Liver (tissue), 9 donors: ENCODE measurements around the gene WDR49. TPM values are rescaled to one million over a fixed set of nuclear protein-coding genes. Genes with fewer than 3 reads are reported as not detected.

Source experiments
- DNase-seq: peaks from one replicate; pipeline ENCODE4 v3.0.0-alpha.2; 2017; ENCODE audit warnings: low spot score
- H3K27ac ChIP-seq, 2 donors: one replicate each; pipeline ENCODE4 v1.7.0; 2013; ENCODE audit warnings: inconsistent platforms in 2 of 2, low read length in 2 of 2, control low read depth in 1 of 2, low read depth in 1 of 2, mild to moderate bottlenecking in 1 of 2
- H3K27me3 ChIP-seq, 4 donors: one replicate each; pipeline versions ENCODE4 v1.6.1 to v1.7.0; 2013; ENCODE audit warnings: low read length in 3 of 4, inconsistent platforms in 1 of 4, mild to moderate bottlenecking in 1 of 4, moderate library complexity in 1 of 4; ENCODE audit not compliant: control insufficient read depth in 4 of 4, insufficient read depth in 4 of 4
- H3K36me3 ChIP-seq, 4 donors: one replicate each; pipeline versions ENCODE4 v1.6.1 to v1.7.0; 2013; ENCODE audit warnings: low read length in 3 of 4, mild to moderate bottlenecking in 3 of 4, low read depth in 1 of 4, moderate library complexity in 1 of 4; ENCODE audit not compliant: control insufficient read depth in 4 of 4, insufficient read depth in 3 of 4
- H3K4me1 ChIP-seq, 4 donors: one replicate each; pipeline versions ENCODE4 v1.6.1 to v1.7.0; 2013; ENCODE audit warnings: low read length in 3 of 4, mild to moderate bottlenecking in 3 of 4, moderate library complexity in 1 of 4; ENCODE audit not compliant: control insufficient read depth in 4 of 4, insufficient read depth in 4 of 4
- H3K4me3 ChIP-seq, 3 donors: one replicate each; pipeline versions ENCODE4 v1.6.1 to v1.7.0; 2013; ENCODE audit warnings: low read length in 3 of 3, control low read depth in 1 of 3, low read depth in 1 of 3, mild to moderate bottlenecking in 1 of 3
- H3K9ac ChIP-seq, 2 donors: one replicate each; pipeline ENCODE4 v1.7.0; 2013; ENCODE audit warnings: low read length in 2 of 2, mild to moderate bottlenecking in 2 of 2, moderate library complexity in 2 of 2, control low read depth in 1 of 2, low read depth in 1 of 2
- H3K9me3 ChIP-seq, 4 donors: one replicate each; pipeline versions ENCODE4 v1.6.1 to v1.7.0; 2013; ENCODE audit warnings: low read length in 3 of 4; ENCODE audit not compliant: control insufficient read depth in 4 of 4
- ATF3 ChIP-seq: IDR thresholded peaks from 2 replicates; pipeline ENCODE4 v1.6.1; 2016; ENCODE audit warnings: antibody characterized with exemption
- CTCF ChIP-seq: fragments of 150-350 bp; IDR thresholded peaks from 2 replicates; pipeline ENCODE4 v1.5.1; 2017; ENCODE audit warnings: improper control_type of control experiment, low read depth, low read length; ENCODE audit not compliant: missing input control
- FOXA2 ChIP-seq: IDR thresholded peaks from 2 replicates; pipeline ENCODE4 v1.6.1; 2016; ENCODE audit warnings: antibody characterized with exemption
- GABPA ChIP-seq, 2 donors: IDR thresholded peaks in 1 of 2; conservative IDR thresholded peaks in 1 of 2; 2 replicates each; pipeline ENCODE4 v1.6.1; 2016; ENCODE audit warnings: antibody characterized with exemption in 2 of 2, mild to moderate bottlenecking in 1 of 2, moderate library complexity in 1 of 2
- HNF4A ChIP-seq, 2 donors: conservative IDR thresholded peaks; 2 replicates each; pipeline ENCODE4 v1.6.1; 2016; ENCODE audit warnings: antibody characterized with exemption in 2 of 2, mild to moderate bottlenecking in 2 of 2
- JUND ChIP-seq, 2 donors: IDR thresholded peaks; 2 replicates each; pipeline ENCODE4 v1.6.1; 2016; ENCODE audit warnings: antibody characterized with exemption in 2 of 2
- MAX ChIP-seq: IDR thresholded peaks from 2 replicates; pipeline ENCODE4 v1.6.1; 2016; ENCODE audit warnings: antibody characterized with exemption
- NR2F2 ChIP-seq: IDR thresholded peaks from 2 replicates; pipeline ENCODE4 v1.6.1; 2016; ENCODE audit warnings: antibody characterized with exemption
- REST ChIP-seq: IDR thresholded peaks from 2 replicates; pipeline ENCODE4 v1.6.1; 2016; ENCODE audit warnings: antibody characterized with exemption, mild to moderate bottlenecking
- RXRA ChIP-seq, 2 donors: IDR thresholded peaks; 2 replicates each; pipeline ENCODE4 v1.6.1; 2017 to 2018; ENCODE audit warnings: antibody characterized with exemption in 2 of 2, mild to moderate bottlenecking in 1 of 2
- SP1 ChIP-seq: IDR thresholded peaks from 2 replicates; pipeline ENCODE4 v1.6.1; 2018; ENCODE audit warnings: antibody characterized with exemption, mild to moderate bottlenecking
- TAF1 ChIP-seq: conservative IDR thresholded peaks from 2 replicates; pipeline ENCODE4 v1.6.1; 2016; ENCODE audit warnings: antibody characterized with exemption, mild to moderate bottlenecking
- YY1 ChIP-seq: IDR thresholded peaks from 2 replicates; pipeline ENCODE4 v1.6.1; 2016; ENCODE audit warnings: antibody characterized with exemption, mild to moderate bottlenecking
- WGBS: extraction: QIAGEN DNeasy Blood & Tissue Kit; methylation state at CpG from one replicate; pipeline ENCODE4 v1.1.7; 2013; 5-methylcytosine and 5-hydroxymethylcytosine counted together
- polyA plus RNA-seq, 2 donors: library from polyadenylated mRNA; stranded (reverse) in 1 of 2; unstranded in 1 of 2; fragments of 200-250 nt in 1 of 2; fragments of >200 nt in 1 of 2; fragmentation: Nextera tagmentation in 1 of 2; extraction: Ambion mirVana in 1 of 2; gene quantifications; one replicate each; pipeline versions ENCODE4 v1.2.1 to v1.2.3, GENCODE V29; 2013 to 2015
- total RNA-seq, 2 donors: library from RNA; depleted of rRNA; stranded (reverse); fragments of >200 nt; gene quantifications; one replicate each; pipeline ENCODE4 v1.2.3, GENCODE V29; 2014
- donor health status: healthy.
- donor health status: healthy.
- donor health status: healthy.
- donor health status: healthy.
- donor health status: healthy.

WDR49 gene
- total and polyA plus RNA-seq, 4 donors = 0.23 to 0.42 TPM; not detected in 2

- Histone ChIP-seq H3K4me1 (no peaks in the 10 kb centered on the region), H3K36me3 (no peaks in the 10 kb centered on the region), H3K9ac (no peak overlapping the region), H3K27ac (no peak overlapping the region), H3K27me3 (no peaks in the 10 kb centered on the region), H3K9me3 (no peaks in the 10 kb centered on the region), H3K4me3 (no peak overlapping the region)
- TF ChIP-seq YY1 (no peak), REST (no peak), NR2F2 (no peak), HNF4A (conservative IDR thresholded peaks at IDR 0.05) (no peak), ATF3 (no peak), CTCF (no peak)
- no peak for DNase-seq
- 63% methylated on average over 1 of the region's 1 CpG for WGBS
Observed at GRCh38 chr3:167656821-167657220, 3.1 kb upstream of the WDR49 start.

- H3K27ac ChIP-seq = no peak overlapping the region
- H3K27me3 ChIP-seq = no peaks in the 10 kb centered on the region
- no peaks in the 10 kb centered on the region for H3K36me3 ChIP-seq
- 73% methylated on average over 1 of the region's 1 CpG for WGBS
- no peaks in the 10 kb centered on the region for H3K4me1 ChIP-seq
- DNase-seq = no peak
- H3K4me3 ChIP-seq = no peak overlapping the region
- H3K9ac ChIP-seq = no peak overlapping the region
- H3K9me3 ChIP-seq = no peaks in the 10 kb centered on the region
- no peak for TF ChIP-seq CTCF
- TF ChIP-seq GABPA (IDR thresholded peaks at IDR 0.05 in 1 of 2, conservative IDR thresholded peaks at IDR 0.05 in 1 of 2) = no peak
- TF ChIP-seq RXRA (IDR thresholded peaks at IDR 0.05) = no peak
- no peak for TF ChIP-seq JUND (IDR thresholded peaks at IDR 0.05)
- no peak for TF ChIP-seq REST
- TF ChIP-seq FOXA2 = no peak
- TF ChIP-seq SP1 = no peak
- TF ChIP-seq TAF1 = no peak
- no peak for TF ChIP-seq MAX
Observed at GRCh38 chr3:167653155-167653554, 587 bp downstream of the WDR49 start.
